GM19397 (cell line): Measurements from ENCODE around the gene CDH4.

Source experiments
- ATAC-seq: cut with Tn5 transposase; IDR thresholded peaks from one replicate; pipeline ENCODE4 v1.9.1; 2021; ENCODE audit warnings: mild to moderate bottlenecking, moderate library complexity; ENCODE audit not compliant: unreplicated experiment

The CDH4 gene

GRCh38 chr20:61861054-61861841 is 609.2 kb downstream of the CDH4 start:
- no peak for ATAC-seq

- ATAC-seq, result no peak
Observed at GRCh38 chr20:61861858-61862257, 609.8 kb downstream of the CDH4 start.

- no peak for ATAC-seq
Observed at GRCh38 chr20:61862881-61863280, 610.8 kb downstream of the CDH4 start.

DNA sequence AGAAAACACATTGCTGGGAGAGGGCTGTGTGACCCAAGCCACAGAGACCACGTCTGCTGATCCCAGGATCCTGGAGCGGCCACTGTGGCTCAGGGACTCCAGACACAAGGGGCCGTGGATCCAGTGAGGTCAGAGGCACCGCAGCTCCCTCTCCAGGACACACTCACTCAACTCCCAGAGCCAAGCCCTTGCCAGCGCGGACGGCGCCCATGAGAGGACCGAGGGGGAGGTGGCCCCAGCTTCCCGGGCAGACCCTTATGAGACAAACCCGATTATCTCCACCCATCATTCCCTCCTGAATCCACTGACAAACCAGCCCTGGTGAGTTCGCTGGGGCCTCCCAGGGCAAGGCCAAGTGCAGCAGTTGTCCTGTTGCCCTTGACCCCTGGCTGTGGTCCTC is 612.4 kb downstream of the CDH4 start:
- ATAC-seq, result no peak

- no peak for ATAC-seq
Observed at GRCh38 chr20:61865353-61865752, 613.3 kb downstream of the CDH4 start.

DNA sequence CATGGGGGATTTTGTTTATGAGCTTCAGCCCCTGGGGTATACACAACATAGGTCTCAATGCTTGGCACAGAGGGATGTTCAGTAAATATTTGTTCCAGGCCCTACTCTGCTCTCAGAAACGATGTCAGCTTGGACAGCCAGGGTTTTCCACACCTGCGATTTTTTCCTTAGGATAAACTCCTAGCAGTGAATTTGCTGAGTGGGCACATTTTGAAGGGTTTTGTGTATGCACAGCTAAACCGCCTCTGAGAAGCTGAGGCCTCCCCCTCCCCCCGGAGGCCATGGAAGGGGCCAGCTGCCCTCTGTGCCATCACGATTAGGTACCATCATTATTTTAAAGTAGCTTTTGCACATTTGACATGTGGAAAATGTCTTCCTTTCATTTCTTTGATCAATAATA is 614.1 kb downstream of the CDH4 start:
- ATAC-seq, result no peak

DNA sequence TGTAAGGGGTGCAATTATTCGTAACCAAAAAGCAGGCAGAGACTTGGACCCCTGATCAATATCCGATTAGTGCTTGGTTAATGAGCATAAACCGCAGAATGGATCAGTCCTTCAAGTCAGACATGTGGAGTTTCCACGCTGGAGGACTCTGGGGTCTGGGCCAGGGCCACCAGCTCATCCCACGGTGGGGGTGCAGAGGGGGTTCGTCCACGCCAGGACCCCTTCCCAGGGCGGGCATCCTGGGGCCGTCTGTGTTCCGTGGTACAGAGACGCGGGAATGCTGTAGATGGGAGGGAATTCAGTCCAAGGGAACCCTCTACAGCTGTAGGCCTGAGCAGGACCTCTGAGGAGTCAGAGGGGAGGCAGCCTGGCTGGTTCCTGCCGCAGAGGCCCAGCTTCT is 615.9 kb downstream of the CDH4 start:
- no peak for ATAC-seq

DNA sequence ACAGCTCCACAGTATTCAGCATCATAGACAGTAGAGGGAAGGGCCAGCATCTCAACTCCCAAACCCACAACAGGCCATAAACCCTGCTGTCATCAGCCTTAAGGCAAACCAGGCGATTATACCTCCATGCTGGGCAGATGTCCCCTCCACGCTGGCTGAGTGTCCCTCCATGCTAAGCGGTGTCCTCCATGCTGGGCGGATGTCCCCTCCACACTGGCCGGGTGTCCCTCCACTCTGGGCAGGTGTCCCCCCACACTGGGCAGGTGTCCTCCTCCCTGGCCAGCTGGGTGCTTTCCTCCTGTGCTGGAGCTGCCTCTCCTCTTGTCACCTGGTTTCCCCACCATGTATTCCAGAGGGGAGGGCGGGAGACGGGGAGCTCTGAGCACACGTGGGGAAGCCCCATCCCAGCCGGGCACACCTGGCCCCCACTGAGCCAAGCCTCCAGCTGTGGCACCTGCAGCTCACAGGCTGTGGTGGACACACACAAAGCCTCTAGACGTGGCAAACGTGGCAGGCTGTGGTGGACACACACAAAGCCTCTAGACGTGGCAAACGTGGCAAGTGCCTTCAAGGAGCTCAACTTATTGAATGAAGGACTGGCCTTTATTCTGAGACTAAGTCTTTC is 616.5 kb downstream of the CDH4 start:
- ATAC-seq, result no peak

DNA sequence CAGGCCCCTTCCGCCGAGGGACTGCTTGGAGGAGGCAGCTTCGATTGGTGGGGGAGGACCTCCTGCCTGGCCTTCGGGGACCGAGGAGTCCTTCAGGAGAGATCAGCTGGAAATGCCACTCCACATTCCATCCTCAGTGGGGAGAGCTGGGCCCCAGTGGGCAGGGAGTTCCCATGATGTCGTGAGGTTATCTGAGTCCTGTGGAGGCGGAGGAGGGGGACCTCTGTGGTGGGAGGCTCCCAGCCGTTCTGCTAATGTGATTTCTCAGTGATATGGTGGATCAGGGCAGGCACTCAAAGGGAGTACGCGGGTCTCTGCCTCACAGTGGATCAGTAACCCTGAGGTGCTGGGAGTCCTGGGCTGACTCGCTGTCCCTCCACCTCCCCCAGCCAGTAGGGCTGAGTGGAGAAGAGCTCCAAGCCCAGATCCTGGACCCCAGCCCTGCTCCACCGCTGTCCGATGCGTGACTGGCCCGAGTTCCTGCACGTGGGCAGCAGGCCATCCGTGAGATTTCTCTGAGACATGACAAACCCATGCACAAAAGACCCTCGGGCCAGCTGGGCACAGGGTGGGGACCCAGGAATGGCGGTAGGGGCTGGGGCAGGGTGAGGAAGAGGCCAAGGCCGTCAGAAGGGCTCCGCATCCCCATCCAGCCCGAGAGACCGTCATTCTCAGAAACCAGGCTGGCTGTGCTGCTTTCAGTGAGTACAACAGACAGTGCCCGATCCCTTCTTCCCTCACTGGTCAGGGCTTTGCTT is 617.9 kb downstream of the CDH4 start:
- ATAC-seq, result no peak

DNA sequence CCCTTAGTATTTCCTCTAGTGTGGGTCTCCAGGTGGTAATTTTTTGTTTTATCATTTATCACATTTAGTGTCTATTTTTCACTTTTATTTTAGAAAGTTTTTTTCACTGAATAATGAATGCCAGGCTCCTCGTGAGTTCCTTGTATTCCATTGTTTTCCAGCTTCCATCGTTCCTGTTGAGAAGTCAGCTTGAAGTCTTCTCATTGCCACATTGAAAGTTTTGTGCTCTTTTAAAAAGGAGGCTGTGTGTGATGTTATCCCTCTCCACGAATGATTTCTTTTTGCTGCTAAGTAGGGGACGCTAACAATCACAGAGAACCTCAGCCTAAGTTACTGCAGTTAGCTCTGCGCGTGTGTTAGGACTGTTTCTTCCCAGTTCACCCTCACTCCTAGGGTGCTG is 619.1 kb downstream of the CDH4 start:
- no peak for ATAC-seq

- no peak for ATAC-seq
Observed at GRCh38 chr20:61871913-61872312, 619.9 kb downstream of the CDH4 start.

DNA sequence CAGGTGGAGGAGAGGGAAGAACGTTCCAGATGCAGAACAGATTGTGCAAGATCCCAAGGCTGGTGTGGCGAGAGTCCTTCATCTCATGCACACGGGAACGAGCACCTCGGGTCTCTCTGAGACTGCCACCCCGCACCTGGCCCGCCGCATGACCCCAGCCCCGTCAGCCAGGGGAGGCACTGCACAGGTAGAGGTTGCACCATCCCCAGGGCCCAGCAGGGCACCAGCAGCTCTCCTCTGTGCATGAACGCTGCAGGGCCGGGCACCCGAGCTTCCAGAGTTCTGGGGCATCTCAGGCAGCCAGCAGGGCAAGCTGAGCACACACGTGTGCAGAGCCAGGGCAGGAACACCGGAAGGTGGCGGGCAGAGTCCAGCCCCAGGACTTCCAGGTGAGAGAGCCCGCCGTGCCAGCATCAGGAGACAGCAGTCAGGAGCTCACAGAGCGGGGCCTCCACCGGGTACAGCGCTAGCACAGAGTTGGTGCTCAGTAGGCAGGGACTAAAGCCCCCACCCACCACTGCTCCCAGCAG is 620.4 kb downstream of the CDH4 start:
- no peak for ATAC-seq

GRCh38 chr20:61873651-61874420 is 621.8 kb downstream of the CDH4 start:
- no peak for ATAC-seq

- no peak for ATAC-seq
Observed at GRCh38 chr20:61874421-61875068, 622.5 kb downstream of the CDH4 start.

DNA sequence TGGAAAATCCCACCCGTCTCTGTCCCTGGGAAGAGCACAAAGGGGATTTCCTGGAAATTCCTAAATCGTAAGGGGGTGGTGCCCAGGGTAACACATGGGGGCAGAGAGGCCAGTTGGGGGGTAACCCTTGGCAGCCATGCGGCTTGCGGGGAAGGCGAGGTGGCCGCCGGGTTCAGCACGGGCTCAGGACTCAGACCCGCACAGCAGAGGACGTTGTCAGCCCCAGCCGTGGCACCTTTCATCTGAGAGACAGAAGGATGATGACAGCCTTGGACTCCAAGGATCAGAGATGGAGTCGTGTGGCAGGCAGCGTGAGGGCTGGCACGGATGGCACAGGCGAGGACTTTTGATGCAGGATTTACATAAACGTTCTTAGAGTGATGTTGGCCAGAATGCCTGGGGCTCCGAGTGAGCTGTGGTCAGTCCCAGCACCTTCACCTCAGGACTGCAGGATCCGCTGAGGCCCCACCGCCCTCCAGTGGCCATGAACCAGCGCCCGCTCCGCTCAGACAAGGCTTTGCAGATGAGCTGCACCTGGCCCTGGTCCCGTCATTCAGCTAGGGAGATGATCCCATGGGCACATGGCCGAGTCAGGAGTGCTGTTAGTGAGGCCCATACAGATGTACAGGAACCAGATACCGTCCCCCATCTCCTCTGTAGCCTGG is 623.3 kb downstream of the CDH4 start:
- ATAC-seq, result no peak

- ATAC-seq, result no peak
Observed at GRCh38 chr20:61875996-61876395, 623.9 kb downstream of the CDH4 start.

- no peak for ATAC-seq
Observed at GRCh38 chr20:61876952-61877728, 625.1 kb downstream of the CDH4 start.

- ATAC-seq, result no peak
Observed at GRCh38 chr20:61877776-61878477, 625.9 kb downstream of the CDH4 start.
